NCI-H1694 treated with DMSO at 0.1 percent for 48 hours (cell line): ENCODE measurements around the gene DHX8.
A peak's percentile ranks its signal among the peaks of the same experiment; 100 is the strongest.
"Not testable (repeated sequence)": the region's sequence is repeated elsewhere in the genome, so short reads cannot be mapped to it uniquely, and the experiment has no call there.

ENCODE experiments used
- DNase-seq: peaks from one replicate; lab custom pipeline; 2025; lab: John Stamatoyannopoulos, UW

Gene DHX8

GRCh38 chr17:43461185-43461584, 22.6 kb upstream of the DHX8 start:
- no peak for DNase-seq

GRCh38 chr17:43462569-43462968, 21.2 kb upstream of the DHX8 start:
- not testable (repeated sequence) for DNase-seq

- DNase-seq, result no peak
Measured at GRCh38 chr17:43463241-43463640, 20.5 kb upstream of the DHX8 start.

GRCh38 chr17:43464046-43464445, 19.7 kb upstream of the DHX8 start:
- no peak for DNase-seq

- DNase-seq, result no peak
Measured at GRCh38 chr17:43465049-43465448, 18.7 kb upstream of the DHX8 start.

GRCh38 chr17:43467981-43468581, 15.7 kb upstream of the DHX8 start:
- DNase-seq, result peak; percentile 91

- DNase-seq, result peak; percentile 80
Measured at GRCh38 chr17:43468691-43469139, 15.1 kb upstream of the DHX8 start.

GRCh38 chr17:43469145-43469544, 14.6 kb upstream of the DHX8 start:
- no peak for DNase-seq

- no peak for DNase-seq
Measured at GRCh38 chr17:43471585-43472160, 12.1 kb upstream of the DHX8 start.

GRCh38 chr17:43475494-43476089, 8.2 kb upstream of the DHX8 start:
- no peak for DNase-seq

GRCh38 chr17:43476306-43476705, 7.5 kb upstream of the DHX8 start:
- DNase-seq, result not testable (repeated sequence)

GRCh38 chr17:43477832-43478634, 5.7 kb upstream of the DHX8 start:
- peak; percentile 98 for DNase-seq

- peak; percentile 76 for DNase-seq
Measured at GRCh38 chr17:43479948-43480347, 3.8 kb upstream of the DHX8 start.

- DNase-seq, result no peak
Measured at GRCh38 chr17:43482103-43483012, 1.4 kb upstream of the DHX8 start.

- DNase-seq, result no peak
Measured at GRCh38 chr17:43490621-43491020, 6.8 kb downstream of the DHX8 start.

GRCh38 chr17:43509440-43509839, 25.7 kb downstream of the DHX8 start:
- DNase-seq, result not testable (repeated sequence)

GRCh38 chr17:43511199-43511598, 27.4 kb downstream of the DHX8 start:
- not testable (repeated sequence) for DNase-seq

- DNase-seq, result peak; percentile 72
Measured at GRCh38 chr17:43515656-43516055, 31.9 kb downstream of the DHX8 start.

GRCh38 chr17:43517161-43517560, 33.4 kb downstream of the DHX8 start:
- DNase-seq, result no peak

GRCh38 chr17:43517615-43518386, 34.0 kb downstream of the DHX8 start:
- DNase-seq, result no peak

- DNase-seq, result no peak
Measured at GRCh38 chr17:43521389-43521788, 37.6 kb downstream of the DHX8 start.
